HEK293T (cell line): ENCODE data around the gene SPRYD3.

ENCODE experiments used
- ARNT ChIP-seq: fragments of 450-650 bp; IDR thresholded peaks from 2 replicates; pipeline ENCODE4 v1.6.1; 2017; ENCODE audit warnings: mild to moderate bottlenecking
- BHLHE40 ChIP-seq: fragments of 450-650 bp; IDR thresholded peaks from 2 replicates; pipeline ENCODE4 v1.6.1; 2016; ENCODE audit warnings: mild to moderate bottlenecking, moderate library complexity, borderline replicate concordance
- ELF4 ChIP-seq: fragments of 450-650 bp; IDR thresholded peaks from 2 replicates; pipeline ENCODE4 v1.6.1; 2017; ENCODE audit warnings: antibody characterized with exemption
- FOXK2 ChIP-seq: fragments of 450-650 bp; IDR thresholded peaks from 2 replicates; pipeline ENCODE4 v1.6.1; 2016; ENCODE audit warnings: mild to moderate bottlenecking
- FOXM1 ChIP-seq: fragments of 450-650 bp; IDR thresholded peaks from 2 replicates; pipeline ENCODE4 v1.6.1; 2017; ENCODE audit warnings: mild to moderate bottlenecking, borderline replicate concordance
- LEF1 ChIP-seq: fragments of 450-650 bp; IDR thresholded peaks from 2 replicates; pipeline ENCODE4 v1.6.1; 2017; ENCODE audit warnings: mild to moderate bottlenecking, borderline replicate concordance
- NFRKB ChIP-seq: fragments of 450-650 bp; IDR thresholded peaks from 2 replicates; pipeline ENCODE4 v1.6.1; 2016; ENCODE audit warnings: mild to moderate bottlenecking, moderate library complexity
- PKNOX1 ChIP-seq: fragments of 450-650 bp; IDR thresholded peaks from 2 replicates; pipeline ENCODE4 v1.6.1; 2016
- SP1 ChIP-seq: fragments of 450-650 bp; IDR thresholded peaks from 2 replicates; pipeline ENCODE4 v1.6.1; 2017
- TARDBP ChIP-seq: fragments of 450-650 bp; IDR thresholded peaks from 2 replicates; pipeline ENCODE4 v1.6.1; 2016
- ZNF384 ChIP-seq: fragments of 450-650 bp; IDR thresholded peaks from 2 replicates; pipeline ENCODE4 v1.6.1; 2016

GRCh38 chr12:53103860-53104305 lies 24.7 kb upstream of the SPRYD3 start:
- TF ChIP-seq TARDBP (no peak), NFRKB (no peak), SP1 (no peak), PKNOX1 (no peak), FOXM1 (no peak), ARNT (no peak), LEF1 (no peak), ZNF384 (no peak), FOXK2 (no peak), BHLHE40 (no peak), ELF4 (no peak)
